GM19043 (cell line): Measurements from ENCODE around the gene TMEM229B.
"Not testable (repeated sequence)": the region's sequence is repeated elsewhere in the genome, so short reads cannot be mapped to it uniquely, and the experiment has no call there.

Source experiments
- ATAC-seq: cut with Tn5 transposase; IDR thresholded peaks from one replicate; pipeline ENCODE4 v1.9.1; 2021; ENCODE audit warnings: low read depth; ENCODE audit not compliant: unreplicated experiment

Gene TMEM229B

GRCh38 chr14:67461341-67461985, 27.1 kb downstream of the TMEM229B start:
- no peak for ATAC-seq

- ATAC-seq, result no peak
These were observed 29.2 kb downstream of the TMEM229B start for GRCh38 chr14:67459336-67459735.

- no peak for ATAC-seq
These were observed 30.7 kb downstream of the TMEM229B start for GRCh38 chr14:67457782-67458181.

DNA sequence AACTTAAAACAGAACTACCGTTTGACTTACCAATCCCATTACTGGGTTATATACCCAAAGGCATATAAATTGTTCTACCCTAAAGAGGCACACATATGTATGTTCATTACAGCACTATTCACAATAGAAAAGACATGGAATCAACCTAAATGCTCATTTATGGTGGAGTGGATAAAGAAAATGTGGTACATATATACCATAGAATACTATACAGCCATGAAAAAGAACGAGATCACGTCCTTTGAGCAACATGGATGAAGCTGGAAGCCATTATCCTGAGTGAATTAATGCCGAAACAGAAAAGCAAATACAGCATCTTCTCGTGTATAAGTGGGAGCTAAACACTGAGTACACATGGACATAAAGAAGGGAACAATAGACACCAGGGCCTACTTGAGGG, 31.8 kb downstream of the TMEM229B start:
- ATAC-seq, result no peak

DNA sequence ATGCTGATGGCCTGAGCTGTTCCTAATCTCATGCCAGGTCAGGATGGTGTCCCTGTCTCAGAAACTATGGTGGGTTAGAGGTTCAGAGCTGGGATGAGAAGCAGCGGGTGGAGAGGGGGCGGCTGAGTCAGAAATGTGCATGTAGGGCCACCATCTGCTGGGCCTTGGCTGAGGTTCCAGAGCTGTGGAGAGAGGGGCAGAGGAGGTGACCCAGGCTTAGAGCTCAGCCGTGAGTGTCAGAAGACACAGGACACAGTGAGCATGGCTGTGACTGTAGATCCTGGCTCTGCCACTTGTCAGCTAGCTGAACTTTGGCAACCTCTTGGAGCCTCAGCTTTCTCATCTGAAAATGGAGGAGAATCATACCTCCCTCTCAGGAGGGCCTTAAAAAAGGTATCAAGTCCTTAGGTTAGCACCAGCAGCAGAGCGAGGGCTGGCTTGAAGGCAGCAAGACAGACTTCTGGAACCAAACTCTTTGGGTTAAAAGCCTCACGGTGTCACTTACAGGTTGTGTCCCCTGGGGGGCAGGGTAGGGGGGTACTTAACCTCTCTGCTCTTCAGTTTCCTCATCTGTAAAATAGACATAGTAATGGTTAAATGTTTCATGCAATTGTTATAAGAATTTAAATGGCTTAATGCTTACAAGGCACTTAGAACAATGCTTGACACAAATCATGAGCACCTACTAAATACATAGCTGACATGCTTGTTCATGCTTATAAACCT, 34.8 kb downstream of the TMEM229B start:
- ATAC-seq, result no peak

GRCh38 chr14:67451667-67452066, 36.9 kb downstream of the TMEM229B start:
- not testable (repeated sequence) for ATAC-seq

GRCh38 chr14:67449096-67449495, 39.4 kb downstream of the TMEM229B start:
- no peak for ATAC-seq

GRCh38 chr14:67447033-67447381, 41.5 kb downstream of the TMEM229B start:
- no peak for ATAC-seq

DNA sequence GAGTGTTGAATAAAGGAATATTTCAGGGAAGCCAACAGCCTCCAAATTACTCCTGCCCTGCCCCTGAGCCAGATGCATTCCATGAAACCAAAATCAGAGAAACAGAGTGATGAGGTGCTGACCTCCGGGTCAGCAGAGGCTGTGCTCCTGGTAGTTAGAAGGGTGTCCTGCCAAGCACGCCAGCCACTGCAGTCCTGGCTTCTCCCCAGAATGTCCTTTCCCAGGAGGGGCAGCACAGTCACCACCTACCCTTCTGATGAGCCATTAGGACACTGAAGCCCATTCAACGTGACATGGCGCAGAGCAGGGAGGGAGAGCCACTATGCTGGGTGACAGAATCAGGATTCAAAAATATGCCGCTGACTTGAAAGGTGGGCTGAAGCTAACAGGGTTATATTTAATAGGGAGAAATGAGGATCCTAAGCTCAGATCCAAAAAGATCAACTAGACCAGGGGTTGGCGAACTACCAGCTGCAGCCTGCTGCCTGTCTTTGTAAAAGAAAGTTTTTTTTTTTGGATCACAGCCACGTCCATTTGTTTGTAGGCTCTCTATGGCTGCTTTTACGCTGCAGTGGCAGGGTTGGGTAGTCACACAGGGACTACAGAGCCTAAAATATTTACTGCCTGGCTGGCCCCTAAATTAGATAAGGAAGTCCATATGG, 42.0 kb downstream of the TMEM229B start:
- no peak for ATAC-seq

- ATAC-seq, result no peak
These were observed 44.1 kb downstream of the TMEM229B start for GRCh38 chr14:67444395-67444794.

GRCh38 chr14:67442139-67442906, 46.2 kb downstream of the TMEM229B start:
- ATAC-seq, result no peak

GRCh38 chr14:67441672-67442071, 46.8 kb downstream of the TMEM229B start:
- ATAC-seq, result no peak

DNA sequence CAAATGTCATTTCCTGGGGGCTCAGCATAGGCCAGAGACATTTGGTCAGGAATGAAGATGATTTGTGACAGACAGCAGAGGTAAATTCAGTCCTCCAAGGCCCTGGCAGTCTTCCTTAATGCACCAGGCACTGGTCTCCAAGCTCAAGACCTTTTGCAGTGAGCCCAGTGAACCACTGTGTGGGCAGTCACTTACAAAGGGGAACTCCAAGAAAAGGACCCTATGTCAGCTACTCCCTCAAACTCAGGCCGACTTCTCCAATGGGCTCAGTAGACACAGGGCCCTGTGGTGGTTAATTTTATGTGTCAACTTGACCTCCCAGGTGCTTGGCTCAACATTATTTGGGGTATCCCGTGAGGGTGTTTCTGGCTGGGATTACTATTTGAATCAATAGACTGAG, 47.3 kb downstream of the TMEM229B start:
- ATAC-seq, result no peak

DNA sequence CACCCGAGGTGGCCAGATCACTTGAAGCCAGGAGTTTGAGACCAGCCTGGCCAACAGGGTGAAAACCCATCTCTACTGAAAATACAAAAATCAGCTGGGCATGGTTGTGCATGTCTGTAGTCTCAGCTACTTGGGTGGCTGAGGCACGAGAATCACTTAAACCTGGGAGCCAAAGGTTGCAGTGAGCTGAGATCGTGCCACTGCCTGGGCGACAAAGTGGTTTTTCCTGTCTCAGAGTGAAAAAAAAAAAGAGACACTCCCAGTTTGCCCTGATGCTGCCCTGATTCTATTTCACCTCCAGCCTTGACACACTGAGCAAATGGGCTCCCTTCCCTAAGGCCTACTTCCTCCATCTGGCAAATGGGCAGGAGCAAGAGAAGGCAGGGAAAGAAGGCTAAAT, 48.0 kb downstream of the TMEM229B start:
- ATAC-seq, result no peak

- no peak for ATAC-seq
These were observed 49.6 kb downstream of the TMEM229B start for GRCh38 chr14:67438969-67439368.

- ATAC-seq, result no peak
These were observed 52.3 kb downstream of the TMEM229B start for GRCh38 chr14:67436006-67436866.

- no peak for ATAC-seq
These were observed 52.9 kb downstream of the TMEM229B start for GRCh38 chr14:67435603-67436002.

DNA sequence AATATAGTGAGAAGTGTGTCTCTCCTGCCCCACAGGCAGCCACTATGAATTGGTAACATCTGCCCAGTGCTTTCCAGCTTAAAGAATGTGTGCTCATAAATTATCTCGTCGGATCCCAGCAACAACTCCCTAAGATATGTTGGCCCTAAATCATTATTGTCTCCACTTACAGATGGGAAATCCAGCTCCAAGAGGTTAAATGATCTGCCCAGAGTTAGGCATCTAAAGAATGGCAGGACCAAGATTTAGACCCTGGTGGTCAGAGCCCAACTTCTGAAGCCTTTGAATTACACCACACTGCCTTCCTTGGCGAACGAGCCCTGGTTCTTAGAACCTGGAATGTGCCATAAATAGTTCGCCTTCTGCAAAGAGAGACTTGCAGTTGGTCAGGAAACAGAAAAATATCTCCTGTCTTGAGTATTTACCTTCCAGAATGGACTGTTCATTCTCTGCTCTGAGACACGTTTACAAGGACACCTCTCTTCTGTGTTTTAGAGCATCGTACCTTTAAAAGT, 56.4 kb downstream of the TMEM229B start:
- ATAC-seq, result no peak

- no peak for ATAC-seq
These were observed 58.9 kb downstream of the TMEM229B start for GRCh38 chr14:67429510-67430205.
